Chondrocyte (in vitro differentiated cells): ENCODE results near the gene PPP1R3E. TPM values are rescaled to one million over a fixed set of nuclear protein-coding genes. Genes with fewer than 3 reads are reported as not detected.

ENCODE experiments used
- DNase-seq: peaks from one replicate; pipeline ENCODE4 v3.0.0; 2021; ENCODE audit warnings: mixed read lengths, low spot score
- H3K27ac Mint-ChIP-seq: one replicate; pipeline ENCODE4 v1.8.0; 2021; ENCODE audit warnings: mild to moderate bottlenecking, moderate library complexity, mixed read lengths; ENCODE audit not compliant: unreplicated experiment
- H3K27me3 Mint-ChIP-seq: 2 replicates; pipeline ENCODE4 v1.8.0; 2021; ENCODE audit warnings: low read depth, mixed read lengths
- H3K36me3 Mint-ChIP-seq: 2 replicates; pipeline ENCODE4 v1.8.0; 2021; ENCODE audit warnings: low read depth, mixed read lengths
- H3K4me1 Mint-ChIP-seq: 2 replicates; pipeline ENCODE4 v1.8.0; 2021; ENCODE audit warnings: low read depth, mild to moderate bottlenecking, mixed read lengths
- H3K4me3 Mint-ChIP-seq: one replicate; pipeline ENCODE4 v1.8.0; 2021; ENCODE audit warnings: mild to moderate bottlenecking, moderate library complexity, mixed read lengths; ENCODE audit not compliant: unreplicated experiment
- H3K9me3 Mint-ChIP-seq: 2 replicates; pipeline ENCODE4 v1.8.0; 2021; ENCODE audit warnings: low read depth, mixed read lengths
- CTCF ChIP-seq: fragments of 200-600 bp; sonication (generic); IDR thresholded peaks from 2 replicates; pipeline ENCODE4 v1.5.0; 2021; ENCODE audit warnings: antibody characterized with exemption, mild to moderate bottlenecking, moderate library complexity
- long read RNA-seq: library from polyadenylated mRNA; stranded (forward); transcript quantifications from one replicate; pipeline ENCODE4 v2.0.0, GENCODE V29; 2021
- total RNA-seq: library from RNA; stranded (reverse); gene quantifications from 3 replicates; pipeline ENCODE4 v1.2.1, GENCODE V29; 2021

The PPP1R3E gene
- total RNA-seq = 11.0 to 20.7 TPM (median 11.2 TPM) in 3 replicates
- long read RNA-seq, partial matches to known transcripts = 0 of 8 reads
- long read RNA-seq, other reads (novel, unspliced or antisense) = 8 of 8 reads

GRCh38 chr14:23302290-23303225 is at the start of gene PPP1R3E:
PPP1R3E (minus strand) TSS chr14:23302859; CDS start chr14:23302576, 283 bp downstream.
- no peak for DNase-seq
- peaks cover 1% of the 10 kb centered on the region for H3K36me3 Mint-ChIP-seq
- H3K9me3 Mint-ChIP-seq = no peaks in the 10 kb centered on the region
- no peak for TF ChIP-seq CTCF
- H3K4me3 Mint-ChIP-seq = peak within 1 kb of the TSS; percentile 97
- no peaks in the 10 kb centered on the region for H3K27me3 Mint-ChIP-seq
- H3K27ac Mint-ChIP-seq = peak within 1 kb of the TSS; percentile 98
- H3K4me1 Mint-ChIP-seq = peaks cover 37% of the 10 kb centered on the region

- H3K4me3 Mint-ChIP-seq = peak overlapping the region; percentile 73
- H3K27me3 Mint-ChIP-seq = no peaks in the 10 kb centered on the region
- H3K9me3 Mint-ChIP-seq = no peaks in the 10 kb centered on the region
- H3K4me1 Mint-ChIP-seq = peaks cover 11% of the 10 kb centered on the region
- DNase-seq = no peak
- peaks cover 10% of the 10 kb centered on the region for H3K36me3 Mint-ChIP-seq
- no peak overlapping the region for H3K27ac Mint-ChIP-seq
- peak; percentile 68 for TF ChIP-seq CTCF
Measured at GRCh38 chr14:23351681-23352505, 49.2 kb upstream of the PPP1R3E start.

- H3K36me3 Mint-ChIP-seq = peaks cover 7% of the 10 kb centered on the region
- no peak overlapping the region for H3K4me3 Mint-ChIP-seq
- DNase-seq = no peak
- peaks cover 11% of the 10 kb centered on the region for H3K4me1 Mint-ChIP-seq
- no peak for TF ChIP-seq CTCF
- no peak overlapping the region for H3K27ac Mint-ChIP-seq
- no peaks in the 10 kb centered on the region for H3K27me3 Mint-ChIP-seq
- no peaks in the 10 kb centered on the region for H3K9me3 Mint-ChIP-seq
Measured at GRCh38 chr14:23349156-23349845, 46.6 kb upstream of the PPP1R3E start.

- Mint-ChIP-seq H3K4me3 (no peak overlapping the region), H3K27me3 (no peaks in the 10 kb centered on the region), H3K36me3 (peaks cover 7% of the 10 kb centered on the region), H3K27ac (no peak overlapping the region), H3K4me1 (peaks cover 9% of the 10 kb centered on the region), H3K9me3 (no peaks in the 10 kb centered on the region)
- TF ChIP-seq CTCF = no peak
- no peak for DNase-seq
Measured at GRCh38 chr14:23348297-23348655, 45.6 kb upstream of the PPP1R3E start.
